Epithelial cell of proximal tubule (primary cell): ENCODE data around the gene DIDO1. TPM values are rescaled to one million over a fixed set of nuclear protein-coding genes. Genes with fewer than 3 reads are reported as not detected.
"Not testable (repeated sequence)": the region's sequence is repeated elsewhere in the genome, so short reads cannot be mapped to it uniquely, and the experiment has no call there.

Experiments
- DNase-seq: peaks from one replicate; pipeline ENCODE4 v3.0.0-alpha.2; 2011; ENCODE audit warnings: low read depth
- H3K4me3 ChIP-seq: 2 replicates; pipeline ENCODE4 v1.5.1; 2011; ENCODE audit warnings: low read depth, mild to moderate bottlenecking, low read length
- total RNA-seq: library from RNA; depleted of rRNA; stranded (reverse); fragments of >200 nt; gene quantifications from 2 replicates; pipeline ENCODE4 v1.2.3, GENCODE V29; 2015
- TF ChIP-seq, protein P1 (sequence below): conservative IDR thresholded peaks from 2 replicates; pipeline ENCODE4 v1.5.1; 2012; ENCODE audit warnings: low read depth, mild to moderate bottlenecking, low read length

Gene DIDO1
- total RNA-seq, 1 donor from 2014 or later = 26.9 TPM

DNA sequence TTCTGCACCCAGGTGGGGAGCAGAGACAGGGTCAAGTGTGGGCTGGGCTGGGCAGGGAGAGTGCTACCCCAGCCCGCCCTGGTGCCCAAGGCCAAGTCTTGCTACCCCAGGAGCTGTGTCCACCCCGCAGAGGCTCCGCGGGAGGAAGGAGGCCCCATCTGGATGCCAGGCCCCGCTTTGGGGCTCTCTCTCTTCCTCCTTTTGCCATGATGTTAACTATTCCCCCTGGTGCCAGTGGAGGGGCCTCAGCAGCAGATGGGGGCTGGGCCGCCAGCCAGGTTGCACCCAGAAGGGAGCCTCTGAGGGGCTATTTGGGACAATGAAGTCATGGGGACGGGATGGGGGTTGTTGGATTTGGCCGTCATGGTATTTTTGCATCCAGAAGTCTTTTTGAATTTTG is 35.5 kb upstream of the DIDO1 start:
- no peak for DNase-seq
- no peak overlapping the region for H3K4me3 ChIP-seq
- TF ChIP-seq, protein P1, sequence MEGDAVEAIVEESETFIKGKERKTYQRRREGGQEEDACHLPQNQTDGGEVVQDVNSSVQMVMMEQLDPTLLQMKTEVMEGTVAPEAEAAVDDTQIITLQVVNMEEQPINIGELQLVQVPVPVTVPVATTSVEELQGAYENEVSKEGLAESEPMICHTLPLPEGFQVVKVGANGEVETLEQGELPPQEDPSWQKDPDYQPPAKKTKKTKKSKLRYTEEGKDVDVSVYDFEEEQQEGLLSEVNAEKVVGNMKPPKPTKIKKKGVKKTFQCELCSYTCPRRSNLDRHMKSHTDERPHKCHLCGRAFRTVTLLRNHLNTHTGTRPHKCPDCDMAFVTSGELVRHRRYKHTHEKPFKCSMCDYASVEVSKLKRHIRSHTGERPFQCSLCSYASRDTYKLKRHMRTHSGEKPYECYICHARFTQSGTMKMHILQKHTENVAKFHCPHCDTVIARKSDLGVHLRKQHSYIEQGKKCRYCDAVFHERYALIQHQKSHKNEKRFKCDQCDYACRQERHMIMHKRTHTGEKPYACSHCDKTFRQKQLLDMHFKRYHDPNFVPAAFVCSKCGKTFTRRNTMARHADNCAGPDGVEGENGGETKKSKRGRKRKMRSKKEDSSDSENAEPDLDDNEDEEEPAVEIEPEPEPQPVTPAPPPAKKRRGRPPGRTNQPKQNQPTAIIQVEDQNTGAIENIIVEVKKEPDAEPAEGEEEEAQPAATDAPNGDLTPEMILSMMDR = no peak

DNA sequence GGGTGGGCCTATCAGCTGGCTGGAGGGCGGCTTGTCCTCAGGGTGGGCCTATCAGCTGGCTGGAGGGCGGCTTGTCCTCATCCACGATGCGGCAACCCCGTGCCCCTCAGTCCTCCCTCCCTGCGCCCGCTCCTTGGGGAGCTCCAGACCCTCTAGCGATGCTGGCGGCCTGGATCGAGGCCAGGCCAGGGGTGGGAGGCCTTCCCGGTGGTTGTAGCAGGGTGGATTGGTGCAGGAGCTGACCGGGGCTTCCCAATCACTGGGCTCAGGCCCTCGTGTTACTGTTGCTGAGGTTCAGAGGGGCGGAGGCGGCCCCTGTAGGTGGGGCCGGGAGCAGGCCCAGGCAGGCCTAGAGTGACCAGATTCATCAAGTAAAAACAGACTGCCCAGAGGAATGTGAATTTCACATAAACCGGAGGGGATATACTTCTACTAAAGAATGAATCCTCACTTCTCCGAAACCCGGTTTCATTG is 35.0 kb upstream of the DIDO1 start:
- no peak for DNase-seq
- TF ChIP-seq, protein P1 = no peak
- no peak overlapping the region for H3K4me3 ChIP-seq

DNA sequence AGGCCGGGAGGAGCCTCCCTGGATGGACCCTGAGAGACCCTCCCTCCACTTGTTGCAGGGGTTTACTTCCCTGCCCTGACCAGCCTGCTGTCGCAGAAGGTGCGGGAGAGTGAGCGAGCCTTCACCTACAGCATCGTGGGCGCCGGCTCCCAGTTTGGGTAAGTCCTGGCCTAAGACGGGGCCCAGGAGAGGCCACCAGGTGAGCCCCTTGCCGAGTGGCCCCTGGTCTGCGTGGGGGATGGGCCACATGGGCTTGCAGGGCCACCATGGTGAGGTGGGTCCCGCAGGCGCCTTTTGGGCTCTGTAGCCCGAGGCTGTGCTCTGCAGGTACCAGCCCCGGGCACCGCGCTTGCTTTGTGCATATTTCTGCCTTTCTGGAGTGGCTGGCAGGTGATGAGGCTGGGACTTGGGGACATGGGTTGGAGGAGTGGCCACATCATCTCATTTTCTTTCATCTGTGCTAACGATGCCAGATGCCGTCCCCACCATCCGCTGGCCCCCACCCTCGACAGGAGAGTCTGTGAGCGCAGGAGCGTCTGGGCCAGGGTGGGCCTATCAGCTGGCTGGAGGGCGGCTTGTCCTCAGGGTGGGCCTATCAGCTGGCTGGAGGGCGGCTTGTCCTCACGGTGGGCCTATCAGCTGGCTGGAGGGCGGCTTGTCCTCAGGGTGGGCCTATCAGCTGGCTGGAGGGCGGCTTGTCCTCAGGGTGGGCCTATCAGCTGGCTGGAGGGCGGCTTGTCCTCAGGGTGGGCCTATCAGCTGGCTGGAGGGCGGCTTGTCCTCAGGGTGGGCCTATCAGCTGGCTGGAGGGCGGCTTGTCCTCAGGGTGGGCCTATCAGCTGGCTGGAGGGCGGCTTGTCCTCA is 34.4 kb upstream of the DIDO1 start:
- not testable (repeated sequence) for DNase-seq, H3K4me3 ChIP-seq

DNA sequence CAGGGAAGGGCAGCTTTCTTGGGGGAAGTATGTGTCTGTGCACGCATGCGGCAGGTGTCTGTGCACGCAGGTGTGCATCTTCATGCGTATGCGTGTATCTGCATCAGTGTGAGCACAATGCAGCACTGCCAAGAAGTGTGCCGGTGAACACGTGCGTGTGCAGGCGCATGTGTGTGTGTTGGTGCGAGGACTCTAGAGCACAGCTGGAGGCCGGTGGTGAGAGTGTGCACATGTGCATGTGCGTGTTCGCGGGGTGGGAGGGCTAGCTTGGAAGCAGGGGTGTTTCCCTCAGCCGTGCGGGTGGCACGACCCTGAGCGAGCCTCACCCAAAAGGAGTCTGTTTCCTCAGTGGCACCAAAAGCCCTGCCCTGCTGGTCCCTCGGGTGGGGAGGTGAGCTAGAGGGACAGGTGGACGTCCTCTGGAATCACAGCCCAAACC is 33.7 kb upstream of the DIDO1 start:
- no peak for DNase-seq
- no peak overlapping the region for H3K4me3 ChIP-seq
- TF ChIP-seq, protein P1 = no peak

DNA sequence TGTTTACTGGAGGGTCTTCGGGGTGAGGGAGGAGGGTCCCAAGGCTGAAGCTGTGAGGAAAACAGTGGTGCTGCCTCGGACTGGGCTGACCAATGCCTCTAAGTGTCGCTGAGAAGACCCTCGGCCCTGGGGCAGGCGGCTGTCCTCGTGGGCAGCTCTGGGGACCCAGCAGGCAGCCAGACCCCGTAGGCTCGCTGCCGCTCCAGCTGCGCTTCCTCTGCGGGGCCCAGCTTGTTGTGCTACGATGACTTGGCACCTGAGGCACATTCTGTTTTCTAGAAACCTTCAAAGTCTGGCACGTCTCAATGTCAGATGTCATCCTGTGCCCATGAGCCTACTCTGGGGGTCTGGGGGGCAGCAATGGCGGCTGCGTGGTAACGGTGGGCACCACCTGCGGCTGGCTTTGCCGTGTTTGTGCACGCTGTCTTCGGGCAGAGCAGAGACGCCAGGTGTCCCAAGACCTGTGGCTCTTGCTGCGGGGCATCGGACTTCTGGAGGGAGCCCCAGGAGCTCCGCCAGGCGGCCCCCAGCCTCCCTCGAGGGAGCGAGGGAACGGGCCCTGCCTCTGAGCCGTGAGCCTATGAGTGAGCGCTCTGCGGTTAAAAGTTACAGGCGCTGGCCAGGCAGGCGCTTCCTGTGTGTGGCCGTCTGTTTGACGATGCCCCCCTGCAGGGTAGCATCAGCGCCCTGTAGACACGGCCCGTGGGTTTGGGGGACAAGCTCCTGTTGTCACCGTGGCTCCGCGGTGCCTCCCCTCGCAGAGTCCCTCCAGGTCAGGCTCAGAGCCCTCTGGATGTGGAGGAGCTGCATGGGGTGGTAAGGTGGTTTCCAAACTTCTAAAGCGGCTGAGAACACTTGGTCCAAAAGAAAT is 33.0 kb upstream of the DIDO1 start:
- TF ChIP-seq, protein P1 = no peak
- H3K4me3 ChIP-seq = no peak overlapping the region
- DNase-seq = no peak

DNA sequence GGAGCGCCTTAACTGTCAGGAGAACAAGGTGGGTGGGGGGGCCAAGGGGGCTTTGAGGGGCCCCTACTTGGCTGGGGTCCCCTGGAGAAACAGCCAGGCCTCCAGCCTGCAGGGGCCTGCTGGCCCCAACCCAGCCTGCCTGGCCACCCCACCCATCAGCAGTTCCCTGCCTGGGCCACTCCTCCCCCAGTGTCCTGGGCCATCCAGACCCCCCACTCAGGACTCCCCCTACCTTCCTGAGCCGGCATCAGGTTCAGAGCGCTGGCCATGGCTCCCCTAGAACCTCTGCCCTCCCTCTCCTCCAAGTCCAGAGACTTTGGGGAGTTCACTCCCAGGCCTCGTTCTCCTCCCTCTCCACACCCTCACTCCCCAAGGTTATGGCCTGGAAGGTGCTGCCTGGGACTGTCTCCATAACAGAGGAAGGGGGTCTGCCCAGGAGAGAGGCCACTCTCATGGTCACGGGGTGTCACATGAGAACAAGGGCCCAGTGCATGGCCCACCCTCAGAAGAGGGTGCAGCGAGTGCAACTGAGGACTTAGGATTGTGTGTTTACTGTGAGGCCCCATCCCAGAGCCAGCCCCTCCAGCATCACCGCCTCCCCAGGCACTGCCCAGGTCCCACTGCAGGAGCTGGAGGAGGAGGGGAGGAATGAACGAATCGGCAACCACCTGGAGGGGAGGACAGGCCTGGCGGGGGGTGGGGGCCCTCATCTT is 32.2 kb upstream of the DIDO1 start:
- no peak for DNase-seq
- H3K4me3 ChIP-seq = no peak overlapping the region
- TF ChIP-seq, protein P1 = no peak
